ENCODE results near the gene HTT-AS. TPM values are rescaled to one million over a fixed set of nuclear protein-coding genes. Genes with fewer than 3 reads are reported as not detected.

HTT-AS gene
- total and polyA plus RNA-seq, 2 experiments from 2014 or later = not detected

DNA sequence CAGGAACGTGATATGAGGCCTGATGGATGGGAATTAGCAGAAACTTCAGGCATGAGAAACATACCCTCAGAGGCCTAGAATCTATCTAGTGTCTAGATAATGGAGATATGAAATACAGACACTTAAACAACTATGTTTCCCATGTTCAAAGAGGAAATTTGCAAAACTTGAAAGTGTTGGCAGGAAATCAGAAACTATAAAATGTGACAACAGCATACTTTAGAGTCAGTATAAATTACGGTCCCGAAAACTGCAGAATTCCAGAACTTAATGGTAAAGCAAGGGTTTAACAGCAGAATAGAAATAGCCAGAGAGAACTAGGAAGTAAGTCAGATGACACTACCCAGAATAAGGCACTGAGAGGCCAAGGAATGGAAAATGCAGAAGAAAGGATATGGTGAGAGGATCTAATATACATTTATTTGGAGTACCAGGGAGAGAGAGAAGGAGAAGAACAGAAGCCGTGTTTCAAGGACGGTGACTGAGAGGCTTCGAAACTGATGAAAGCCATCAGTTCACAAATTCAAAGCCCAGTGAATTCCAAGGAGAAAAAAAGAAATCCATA is 7.4 kb downstream of the HTT-AS start:
- Histone ChIP-seq H3K4me3 (no peak overlapping the region), H3K79me2 (no peaks in the 10 kb centered on the region), H3K9me3 (ENCODE audit: low read depth) (no peaks in the 10 kb centered on the region), H4K20me1 (ENCODE audit: insufficient read depth, poor library complexity, severe bottlenecking) (no peaks in the 10 kb centered on the region), H3K27me3 (no peaks in the 10 kb centered on the region), H3K36me3 (replicated peaks; ENCODE audit: insufficient read depth, low read depth) (no peaks in the 10 kb centered on the region), H2AFZ (no peak overlapping the region), H3K4me1 (ENCODE audit: insufficient read depth) (no peaks in the 10 kb centered on the region), H3K27ac (no peak overlapping the region), H3K9me2 (replicated peaks; ENCODE audit: insufficient read depth) (no peaks in the 10 kb centered on the region), H3K4me2 (no peak overlapping the region)
- WGBS (ENCODE audit: low lambda C conversion rate, missing lambda C conversion rate) = 81% methylated on average over 6 of the region's 6 CpGs
- no peak for TF ChIP-seq EZH2phosphoT487 (IDR thresholded peaks at IDR 0.05; ENCODE audit: low read depth, severe bottlenecking, unreplicated experiment)
- TF ChIP-seq CTCF (IDR thresholded peaks at IDR 0.05; ENCODE audit: poor library complexity) = no peak
- no peak for TF ChIP-seq EZH2 (IDR thresholded peaks at IDR 0.05; ENCODE audit: borderline replicate concordance)
- DNase-seq (ENCODE audit: low spot score) = no peak

- no peak for DNase-seq (ENCODE audit: low spot score)
- no peaks in the 10 kb centered on the region for H3K4me1 ChIP-seq (ENCODE audit: insufficient read depth)
- H3K4me2 ChIP-seq = no peak overlapping the region
- TF ChIP-seq EZH2 (IDR thresholded peaks at IDR 0.05; ENCODE audit: borderline replicate concordance) (no peak), CTCF (IDR thresholded peaks at IDR 0.05; ENCODE audit: poor library complexity) (no peak), EZH2phosphoT487 (IDR thresholded peaks at IDR 0.05; ENCODE audit: low read depth, severe bottlenecking, unreplicated experiment) (no peak)
- no peak overlapping the region for H3K27ac ChIP-seq
- H3K9me2 ChIP-seq (replicated peaks; ENCODE audit: insufficient read depth) = no peaks in the 10 kb centered on the region
- H3K36me3 ChIP-seq (replicated peaks; ENCODE audit: insufficient read depth, low read depth) = no peaks in the 10 kb centered on the region
- no peaks in the 10 kb centered on the region for H4K20me1 ChIP-seq (ENCODE audit: insufficient read depth, poor library complexity, severe bottlenecking)
- no peaks in the 10 kb centered on the region for H3K9me3 ChIP-seq (ENCODE audit: low read depth)
- H3K27me3 ChIP-seq = no peaks in the 10 kb centered on the region
- H2AFZ ChIP-seq = no peak overlapping the region
- H3K79me2 ChIP-seq = no peaks in the 10 kb centered on the region
- 85% methylated on average over 3 of the region's 3 CpGs for WGBS (ENCODE audit: low lambda C conversion rate, missing lambda C conversion rate)
- H3K4me3 ChIP-seq = no peak overlapping the region
Observed at GRCh38 chr4:3065551-3065950, 8.8 kb downstream of the HTT-AS start.

DNA sequence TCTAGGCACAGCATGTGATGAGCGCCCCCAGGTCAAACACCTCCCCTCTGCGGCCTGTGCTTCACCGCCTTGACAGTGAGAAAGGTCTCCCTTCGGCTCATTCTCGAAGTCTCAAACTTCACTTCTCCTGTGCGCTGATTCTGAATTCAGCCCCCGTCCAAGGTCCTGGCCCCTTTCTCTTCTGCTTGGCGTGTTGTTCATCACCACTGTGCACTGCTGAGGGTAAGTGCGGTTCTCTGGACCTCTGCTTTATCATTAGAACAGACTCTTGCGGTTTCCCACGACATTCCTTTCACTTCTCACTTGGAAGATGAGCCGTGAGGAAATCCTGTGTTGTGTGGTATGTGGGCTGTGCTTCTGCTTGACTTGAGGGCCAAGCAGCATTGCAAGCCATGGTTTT is 11.9 kb downstream of the HTT-AS start:
- H3K27ac ChIP-seq = no peak overlapping the region
- no peak overlapping the region for H2AFZ ChIP-seq
- H3K4me3 ChIP-seq = no peak overlapping the region
- H3K4me1 ChIP-seq (ENCODE audit: insufficient read depth) = no peaks in the 10 kb centered on the region
- DNase-seq (ENCODE audit: low spot score) = no peak
- H4K20me1 ChIP-seq (ENCODE audit: insufficient read depth, poor library complexity, severe bottlenecking) = no peaks in the 10 kb centered on the region
- H3K9me3 ChIP-seq (ENCODE audit: low read depth) = no peaks in the 10 kb centered on the region
- no peak for TF ChIP-seq EZH2 (IDR thresholded peaks at IDR 0.05; ENCODE audit: borderline replicate concordance)
- no peak for TF ChIP-seq CTCF (IDR thresholded peaks at IDR 0.05; ENCODE audit: poor library complexity)
- TF ChIP-seq EZH2phosphoT487 (IDR thresholded peaks at IDR 0.05; ENCODE audit: low read depth, severe bottlenecking, unreplicated experiment) = no peak
- H3K27me3 ChIP-seq = no peaks in the 10 kb centered on the region
- H3K4me2 ChIP-seq = no peak overlapping the region
- no peaks in the 10 kb centered on the region for H3K9me2 ChIP-seq (replicated peaks; ENCODE audit: insufficient read depth)
- no peaks in the 10 kb centered on the region for H3K36me3 ChIP-seq (replicated peaks; ENCODE audit: insufficient read depth, low read depth)
- 85% methylated on average over 12 of the region's 12 CpGs for WGBS (ENCODE audit: low lambda C conversion rate, missing lambda C conversion rate)
- H3K79me2 ChIP-seq = no peaks in the 10 kb centered on the region

All from hepatocyte (in vitro differentiated cells).